NCI-H1417 treated with DMSO at 0.1 percent for 48 hours (cell line): ENCODE measurements around the gene SLC31A1.
"Not testable (repeated sequence)": the region's sequence is repeated elsewhere in the genome, so short reads cannot be mapped to it uniquely, and the experiment has no call there.

Experiments used
- DNase-seq: peaks from one replicate; lab custom pipeline; 2025; lab: John Stamatoyannopoulos, UW

SLC31A1 gene

DNA sequence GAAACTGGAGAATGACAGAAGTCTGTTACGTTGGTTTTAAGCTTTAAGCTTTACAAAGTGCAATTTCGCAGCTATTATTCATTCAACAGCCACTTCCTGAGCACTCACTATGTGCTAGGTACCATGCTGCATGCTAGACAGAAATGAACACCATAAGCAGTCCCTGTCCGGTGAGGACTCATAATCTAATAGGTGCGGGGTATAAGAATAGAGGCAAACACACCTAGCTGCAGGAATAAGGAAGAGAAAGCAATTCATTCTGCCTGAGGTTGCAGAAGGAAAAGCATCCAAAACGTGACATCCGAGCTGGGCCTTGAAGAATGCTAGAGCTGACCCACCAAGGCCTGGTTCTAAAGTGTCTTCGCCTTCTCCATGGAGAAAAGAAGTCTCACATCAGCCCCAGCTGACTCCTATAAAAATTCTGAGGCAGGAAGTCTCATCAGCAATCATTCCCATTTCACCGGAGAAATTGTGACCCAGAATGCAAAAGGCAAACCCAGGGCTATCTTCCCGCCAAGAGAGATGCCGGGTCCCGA is 809 bp upstream of the SLC31A1 start:
- no peak for DNase-seq

DNA sequence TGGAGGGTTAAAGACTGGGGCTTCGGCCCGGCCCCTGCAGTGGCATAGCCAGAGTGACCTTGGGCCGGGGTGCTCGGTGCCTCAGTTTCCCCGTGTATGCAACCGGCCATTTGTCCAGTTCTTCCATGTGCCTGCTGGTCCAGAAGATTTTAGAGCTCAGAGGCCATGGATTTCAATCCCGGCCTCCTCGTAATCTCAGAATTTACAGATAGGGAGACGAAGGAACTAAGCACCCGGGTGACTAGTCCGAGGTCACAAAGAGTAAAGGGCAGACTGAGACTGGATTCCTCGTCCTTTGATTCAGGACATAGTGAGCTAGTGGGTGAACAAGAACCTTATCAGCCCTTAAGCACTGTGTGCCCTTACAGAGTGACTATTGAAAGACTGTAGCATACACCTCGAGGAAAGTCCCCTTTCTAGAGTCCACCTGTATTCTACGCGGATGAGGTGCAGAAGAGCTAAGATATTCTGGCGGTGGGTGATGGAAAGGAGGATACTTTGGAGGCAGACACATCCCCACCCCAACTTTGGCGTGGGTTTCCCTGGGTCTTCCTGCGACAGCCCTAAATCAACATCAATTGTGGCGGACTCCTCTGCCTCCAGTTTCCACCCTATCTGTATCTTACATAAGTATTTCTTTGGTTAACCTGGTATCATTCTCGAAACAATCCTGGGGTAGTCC is 597 bp downstream of the SLC31A1 start:
- no peak for DNase-seq

- DNase-seq: no peak
These were observed 1.1 kb downstream of the SLC31A1 start for GRCh38 chr9:113222482-113222841.

DNA sequence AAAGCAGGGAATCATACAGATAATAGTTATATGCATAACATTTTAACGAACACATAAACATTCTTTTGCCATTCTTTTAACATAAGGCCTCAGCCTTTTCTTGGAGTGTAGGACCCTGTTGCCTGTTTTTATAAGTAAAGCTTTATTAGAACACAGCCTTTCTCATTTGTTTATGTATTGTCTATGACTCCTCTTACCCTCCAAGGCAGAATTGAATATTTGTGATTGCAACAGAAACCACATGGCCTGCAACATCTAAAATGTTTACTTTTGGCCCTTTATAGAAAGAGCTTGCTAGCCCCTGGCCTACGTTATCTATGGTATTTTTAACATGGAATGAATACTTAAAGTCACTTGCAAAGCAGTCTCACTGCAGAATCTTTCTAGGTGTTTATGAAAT is 2.6 kb downstream of the SLC31A1 start:
- DNase-seq: no peak

- no peak for DNase-seq
These were observed 6.1 kb downstream of the SLC31A1 start for GRCh38 chr9:113227436-113227835.

DNA sequence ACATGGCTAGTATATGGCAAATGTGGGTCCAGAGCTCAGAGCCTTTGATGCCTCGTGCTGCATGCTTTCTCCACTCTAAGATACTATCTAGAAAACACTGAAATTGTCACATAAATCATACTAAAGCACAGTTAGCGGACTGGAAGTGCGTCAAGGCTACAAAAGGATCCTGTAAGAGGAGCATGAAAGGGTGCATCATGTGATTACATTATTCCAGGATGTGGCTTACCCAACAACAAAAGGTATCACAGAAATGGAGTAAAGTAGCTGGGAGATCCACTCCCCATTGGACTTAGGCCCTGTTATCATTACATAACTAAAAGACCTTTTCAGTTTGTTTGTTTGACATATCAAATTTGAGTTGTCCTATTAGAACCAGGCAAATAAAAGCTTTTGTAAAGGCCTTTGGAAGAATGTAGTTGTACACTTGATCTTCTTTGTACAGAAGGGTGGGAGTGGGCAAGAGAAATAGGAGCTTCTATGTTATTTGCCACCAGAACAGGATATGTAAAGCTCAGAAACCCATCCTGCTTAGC is 6.9 kb downstream of the SLC31A1 start:
- DNase-seq: no peak

DNA sequence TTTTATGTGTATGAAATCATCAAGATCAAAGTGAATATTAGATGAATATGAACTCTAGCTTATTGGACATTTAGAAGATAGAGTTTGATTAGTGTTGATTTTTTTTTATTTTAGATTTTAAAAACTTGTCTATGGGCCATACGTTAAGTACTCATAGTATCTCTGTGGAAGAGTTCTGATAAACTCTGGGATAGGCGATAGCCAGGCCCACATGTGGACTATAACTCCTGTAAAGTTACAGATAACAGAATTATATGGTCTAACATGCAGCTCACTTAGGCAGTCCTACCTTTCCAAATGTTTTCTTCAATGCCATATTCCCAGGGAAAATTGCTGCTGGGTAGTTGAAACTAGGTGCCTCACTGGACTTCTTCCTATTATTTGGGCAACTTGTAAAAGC is 10.4 kb downstream of the SLC31A1 start:
- DNase-seq: no peak

DNA sequence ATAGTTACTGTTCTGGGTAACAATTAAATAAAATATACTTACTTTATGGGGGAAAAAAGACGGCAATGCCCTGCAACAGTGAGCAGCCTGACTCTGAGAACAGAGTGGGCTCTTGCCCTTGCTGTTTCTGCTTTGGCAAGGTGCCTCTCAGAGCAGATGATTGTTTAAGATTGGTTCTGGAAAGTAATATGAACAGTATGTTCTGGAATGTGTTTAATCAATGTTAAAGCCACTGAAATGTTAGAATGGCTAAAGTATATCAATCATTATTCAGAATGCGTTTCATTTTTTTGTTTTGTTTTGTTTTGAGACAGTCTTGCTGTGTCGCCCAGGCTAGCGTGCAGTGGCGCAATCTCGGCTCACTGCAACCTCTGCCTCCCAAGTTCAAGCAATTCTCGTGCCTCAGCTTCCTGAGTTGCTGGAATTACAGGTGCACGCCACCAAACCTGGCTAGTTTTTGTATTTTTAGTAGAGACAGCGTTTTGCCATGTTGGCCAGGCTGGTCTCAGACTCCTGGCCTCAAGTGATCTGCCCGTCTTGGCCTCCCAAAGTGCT is 14.4 kb downstream of the SLC31A1 start:
- not testable (repeated sequence) for DNase-seq

- DNase-seq: no peak
These were observed 15.7 kb downstream of the SLC31A1 start for GRCh38 chr9:113237026-113237425.

DNA sequence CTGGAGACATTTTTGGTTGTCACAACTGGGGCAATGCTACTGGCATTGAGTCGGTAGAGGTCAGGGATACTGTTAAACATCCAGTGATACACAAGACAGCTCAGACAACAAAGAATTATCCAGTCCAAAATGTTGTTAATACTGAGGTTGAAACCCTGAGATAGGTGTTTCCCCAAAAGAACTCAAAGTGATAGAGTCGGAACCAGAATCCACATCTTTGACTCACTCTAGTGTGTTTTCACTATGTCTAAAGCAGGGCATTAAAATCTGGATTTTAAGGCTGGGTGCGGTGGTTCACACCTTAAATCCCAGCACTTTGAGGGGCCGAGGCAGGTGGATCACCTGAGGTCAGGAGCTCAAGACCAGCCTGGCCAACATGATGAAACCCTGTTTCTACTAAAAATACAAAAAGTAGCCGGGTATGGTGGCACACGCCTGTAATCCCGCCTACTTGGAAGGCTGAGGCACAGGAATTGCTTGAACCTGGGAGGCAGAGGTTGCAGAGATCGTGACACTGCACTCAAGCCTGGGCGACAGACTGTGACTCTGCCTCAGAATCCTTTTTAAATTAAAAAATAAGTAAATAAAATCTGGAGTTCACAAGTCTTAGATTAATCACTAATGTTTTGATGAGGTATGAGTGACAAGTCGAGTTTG is 17.0 kb downstream of the SLC31A1 start:
- no peak for DNase-seq

- DNase-seq: no peak
These were observed 17.5 kb downstream of the SLC31A1 start for GRCh38 chr9:113238859-113239232.

DNA sequence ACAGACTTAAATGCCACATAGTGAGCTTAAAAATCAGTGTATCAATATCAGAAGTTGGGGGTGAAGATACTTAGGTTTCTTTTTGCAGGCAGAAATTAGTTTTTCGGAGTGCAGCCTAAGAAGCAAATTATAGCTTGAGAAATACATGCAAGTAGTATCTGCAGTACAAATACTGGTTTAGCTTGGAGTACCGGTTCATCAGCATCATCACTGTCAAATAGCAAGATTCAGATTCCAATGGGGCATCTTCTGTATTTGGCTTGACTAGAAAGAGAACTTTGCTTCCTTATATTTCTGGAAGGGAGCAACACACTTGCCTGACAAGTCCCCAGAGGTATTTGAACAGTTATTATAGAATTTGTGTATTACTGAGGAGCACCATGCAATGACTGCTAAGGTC is 19.8 kb downstream of the SLC31A1 start:
- DNase-seq: no peak

- no peak for DNase-seq
These were observed 23.2 kb downstream of the SLC31A1 start for GRCh38 chr9:113244556-113244955.

DNA sequence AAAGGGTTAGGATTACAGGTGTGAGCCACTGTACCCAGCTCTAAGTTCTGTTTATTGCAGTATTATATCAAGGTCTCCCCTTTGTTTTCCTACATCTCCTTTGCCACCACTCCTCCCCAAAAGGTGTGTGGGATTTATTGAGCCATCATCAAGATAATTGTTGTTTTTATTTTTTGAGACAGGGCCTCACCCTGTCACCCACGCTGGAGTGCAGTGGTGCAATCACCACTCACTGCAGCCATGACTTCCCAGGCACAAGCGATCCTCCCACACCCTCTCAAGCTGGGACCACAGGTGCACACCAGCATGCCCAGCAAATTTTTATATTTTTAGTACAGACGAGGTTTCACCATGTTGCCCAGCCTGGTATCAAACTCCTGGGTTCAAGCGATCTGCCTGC is 24.6 kb downstream of the SLC31A1 start:
- DNase-seq: no peak

- DNase-seq: no peak
These were observed 25.6 kb downstream of the SLC31A1 start for GRCh38 chr9:113246928-113247327.

DNA sequence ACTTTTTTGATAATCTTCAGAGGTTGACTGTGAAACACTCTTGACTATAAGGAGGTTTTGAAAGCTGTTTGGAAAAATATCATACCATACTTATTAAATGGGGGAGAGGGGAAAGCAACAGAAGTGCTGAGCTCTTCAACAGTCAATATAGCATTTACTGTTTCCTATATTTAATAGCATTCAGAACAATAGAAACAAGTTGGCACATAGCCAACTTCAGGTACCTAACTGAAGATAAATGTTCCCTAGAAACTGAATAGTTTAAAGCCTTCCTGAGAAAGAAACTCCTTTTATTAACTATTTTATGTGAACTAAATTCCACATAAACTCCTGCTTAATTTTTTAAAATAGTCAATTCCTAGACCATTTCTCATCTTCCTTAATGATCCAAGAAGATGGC is 26.3 kb downstream of the SLC31A1 start:
- DNase-seq: peak; percentile 14

GRCh38 chr9:113249661-113250060 is 28.3 kb downstream of the SLC31A1 start:
- DNase-seq: not testable (repeated sequence)

DNA sequence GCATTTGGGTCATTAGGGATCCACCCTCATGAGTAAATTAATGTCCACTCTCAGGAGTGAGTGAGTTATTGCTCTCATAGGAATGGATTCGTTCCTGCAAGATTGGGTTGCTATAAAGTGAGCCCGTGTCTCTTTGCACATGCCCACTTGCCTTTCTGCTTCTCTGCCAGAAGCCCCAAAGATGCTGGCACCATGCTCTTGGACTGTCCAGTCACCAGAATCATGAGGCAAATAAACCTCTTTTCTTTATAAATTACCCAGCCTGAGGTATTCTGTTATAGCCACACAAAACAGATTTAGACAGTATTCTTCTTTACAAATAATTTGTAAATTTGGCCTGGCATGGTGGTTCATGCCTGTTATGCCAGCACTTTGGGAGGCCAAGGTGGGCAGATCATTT is 29.5 kb downstream of the SLC31A1 start:
- DNase-seq: no peak

- no peak for DNase-seq
These were observed 33.6 kb downstream of the SLC31A1 start for GRCh38 chr9:113254991-113255390.

DNA sequence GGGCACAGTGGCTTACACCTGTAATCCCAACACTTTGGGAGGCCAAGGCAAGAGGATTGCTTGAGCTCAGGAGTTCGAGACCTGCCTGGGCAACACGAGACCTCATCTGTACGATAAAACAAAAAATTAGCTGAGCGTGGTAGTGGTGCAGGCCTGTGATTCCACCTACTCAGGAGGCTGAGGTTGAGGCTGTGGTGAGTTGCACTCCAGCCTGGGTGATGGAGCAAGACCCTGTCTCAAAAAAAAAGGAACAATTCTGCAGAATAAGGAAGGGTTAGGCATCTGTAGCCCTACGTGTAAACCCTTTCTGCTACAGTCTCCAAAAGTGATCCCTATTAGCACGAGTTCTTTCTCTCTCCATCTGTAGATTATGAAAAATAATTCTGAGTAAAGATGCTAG is 34.1 kb downstream of the SLC31A1 start:
- no peak for DNase-seq

GRCh38 chr9:113257863-113258262 is 36.5 kb downstream of the SLC31A1 start:
- DNase-seq: no peak

DNA sequence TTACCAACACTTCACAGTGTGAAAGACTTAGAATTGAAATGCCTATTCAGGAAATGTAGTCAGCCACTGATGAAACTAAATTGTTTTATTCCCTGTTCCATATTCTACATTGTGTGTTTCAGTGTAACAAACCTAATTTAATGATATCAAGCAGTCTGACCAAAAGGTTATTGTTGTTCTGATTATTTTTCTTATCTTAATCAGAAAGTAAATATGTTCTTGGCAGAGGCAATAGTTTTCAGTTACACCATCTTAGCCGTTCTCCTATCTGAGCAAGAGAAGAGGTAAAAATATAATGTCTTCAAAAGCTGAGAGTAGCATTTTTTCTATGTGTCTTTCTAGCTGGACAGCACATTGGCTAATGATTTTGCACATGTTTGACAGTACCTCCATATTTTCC is 36.9 kb downstream of the SLC31A1 start:
- no peak for DNase-seq
